Gastroesophageal sphincter (tissue), 3 donors: ENCODE measurements around the gene FBL.

Experiments used
- EP300 ChIP-seq: sonication (generic); formaldehyde crosslinking; IDR thresholded peaks from one replicate; pipeline ENCODE4 v1.6.1; 2017; ENCODE audit warnings: antibody characterized with exemption, mild to moderate bottlenecking
- POLR2A ChIP-seq, 2 donors: fragments of 450-650 bp; IDR thresholded peaks; one replicate each; pipeline ENCODE4 v1.6.1; 2017; ENCODE audit warnings: antibody characterized with exemption in 2 of 2, mild to moderate bottlenecking in 2 of 2, moderate library complexity in 1 of 2
- POLR2AphosphoS5 ChIP-seq: sonication (generic); formaldehyde crosslinking; IDR thresholded peaks from one replicate; pipeline ENCODE4 v1.6.1; 2017; ENCODE audit warnings: antibody characterized with exemption
- TF ChIP-seq, protein P1 (sequence below), 4 experiments: fragments of 200-600 bp in 2 of 4; fragments of 450-650 bp in 2 of 4; sonication (generic) in 1 of 4; IDR thresholded peaks; one replicate each; pipeline ENCODE4 v1.5.1; 2017 to 2019; ENCODE audit warnings: antibody characterized with exemption in 4 of 4, mild to moderate bottlenecking in 2 of 4, moderate library complexity in 2 of 4

DNA sequence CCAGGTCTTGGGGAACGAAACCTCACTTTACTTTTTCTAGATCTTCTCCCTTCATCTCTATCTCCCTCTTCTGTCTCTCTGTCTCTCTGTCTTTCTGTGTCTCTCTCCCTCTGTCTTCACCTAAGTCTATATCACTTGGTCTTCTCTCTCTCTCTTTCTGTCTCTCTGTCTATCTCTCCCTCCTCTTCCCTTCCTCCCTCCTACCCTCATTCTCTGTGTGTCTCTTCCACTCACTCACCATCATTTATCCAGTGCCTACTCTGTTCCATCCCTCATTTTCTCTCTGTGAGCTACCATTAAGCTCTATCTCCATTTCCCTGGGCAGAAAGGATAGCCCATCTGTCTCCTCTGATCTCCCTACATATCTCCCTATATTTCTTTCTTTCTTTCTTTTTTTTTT is 32.2 kb upstream of the FBL start:
- TF ChIP-seq, protein P1, sequence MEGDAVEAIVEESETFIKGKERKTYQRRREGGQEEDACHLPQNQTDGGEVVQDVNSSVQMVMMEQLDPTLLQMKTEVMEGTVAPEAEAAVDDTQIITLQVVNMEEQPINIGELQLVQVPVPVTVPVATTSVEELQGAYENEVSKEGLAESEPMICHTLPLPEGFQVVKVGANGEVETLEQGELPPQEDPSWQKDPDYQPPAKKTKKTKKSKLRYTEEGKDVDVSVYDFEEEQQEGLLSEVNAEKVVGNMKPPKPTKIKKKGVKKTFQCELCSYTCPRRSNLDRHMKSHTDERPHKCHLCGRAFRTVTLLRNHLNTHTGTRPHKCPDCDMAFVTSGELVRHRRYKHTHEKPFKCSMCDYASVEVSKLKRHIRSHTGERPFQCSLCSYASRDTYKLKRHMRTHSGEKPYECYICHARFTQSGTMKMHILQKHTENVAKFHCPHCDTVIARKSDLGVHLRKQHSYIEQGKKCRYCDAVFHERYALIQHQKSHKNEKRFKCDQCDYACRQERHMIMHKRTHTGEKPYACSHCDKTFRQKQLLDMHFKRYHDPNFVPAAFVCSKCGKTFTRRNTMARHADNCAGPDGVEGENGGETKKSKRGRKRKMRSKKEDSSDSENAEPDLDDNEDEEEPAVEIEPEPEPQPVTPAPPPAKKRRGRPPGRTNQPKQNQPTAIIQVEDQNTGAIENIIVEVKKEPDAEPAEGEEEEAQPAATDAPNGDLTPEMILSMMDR (IDR thresholded peaks at IDR 0.05), result no peak
- TF ChIP-seq POLR2AphosphoS5 (no peak), POLR2A (IDR thresholded peaks at IDR 0.05) (no peak), EP300 (no peak)
